OCI-LY3 (cell line): ENCODE measurements around the gene PIP5K1A.

Experiments used
- EZH2phosphoT487 ChIP-seq: fragments of 200-600 bp; shearing (Covaris generic); IDR thresholded peaks from 2 replicates; pipeline ENCODE4 v1.6.1; 2018; ENCODE audit warnings: antibody characterized with exemption, mixed run types, low read depth
- TF ChIP-seq, protein P1 (sequence below): fragments of 200-600, 300-600 bp; sonication (generic); IDR thresholded peaks from 2 replicates; pipeline ENCODE4 v1.5.1; 2014; ENCODE audit warnings: antibody characterized with exemption, low read length, low read depth

DNA sequence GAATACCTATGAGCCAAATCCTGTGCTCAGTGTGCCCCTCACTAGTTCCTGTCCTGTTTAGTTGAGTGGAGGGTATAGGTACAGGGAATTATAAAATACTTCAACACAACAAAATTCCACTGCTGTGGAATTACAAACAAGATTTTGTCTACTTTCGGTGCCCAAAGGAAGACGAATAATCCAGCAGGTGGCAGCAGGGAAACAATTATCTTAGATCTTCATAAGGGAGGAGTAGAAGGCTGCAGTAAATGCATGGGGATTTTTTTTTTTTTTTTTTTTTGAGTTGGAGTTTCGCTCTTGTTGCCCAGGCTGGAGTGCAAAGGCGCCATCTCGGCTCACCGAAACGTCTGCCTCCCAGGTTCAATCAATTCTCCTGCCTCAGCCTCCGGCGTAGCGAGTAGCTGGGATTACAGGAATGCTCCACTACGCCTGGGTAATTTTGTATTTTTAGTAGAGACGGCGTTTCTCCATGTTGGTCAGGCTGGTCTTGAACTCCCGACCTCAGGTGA lies 2.0 kb upstream of the PIP5K1A start:
- TF ChIP-seq, protein P1, sequence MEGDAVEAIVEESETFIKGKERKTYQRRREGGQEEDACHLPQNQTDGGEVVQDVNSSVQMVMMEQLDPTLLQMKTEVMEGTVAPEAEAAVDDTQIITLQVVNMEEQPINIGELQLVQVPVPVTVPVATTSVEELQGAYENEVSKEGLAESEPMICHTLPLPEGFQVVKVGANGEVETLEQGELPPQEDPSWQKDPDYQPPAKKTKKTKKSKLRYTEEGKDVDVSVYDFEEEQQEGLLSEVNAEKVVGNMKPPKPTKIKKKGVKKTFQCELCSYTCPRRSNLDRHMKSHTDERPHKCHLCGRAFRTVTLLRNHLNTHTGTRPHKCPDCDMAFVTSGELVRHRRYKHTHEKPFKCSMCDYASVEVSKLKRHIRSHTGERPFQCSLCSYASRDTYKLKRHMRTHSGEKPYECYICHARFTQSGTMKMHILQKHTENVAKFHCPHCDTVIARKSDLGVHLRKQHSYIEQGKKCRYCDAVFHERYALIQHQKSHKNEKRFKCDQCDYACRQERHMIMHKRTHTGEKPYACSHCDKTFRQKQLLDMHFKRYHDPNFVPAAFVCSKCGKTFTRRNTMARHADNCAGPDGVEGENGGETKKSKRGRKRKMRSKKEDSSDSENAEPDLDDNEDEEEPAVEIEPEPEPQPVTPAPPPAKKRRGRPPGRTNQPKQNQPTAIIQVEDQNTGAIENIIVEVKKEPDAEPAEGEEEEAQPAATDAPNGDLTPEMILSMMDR = peak; percentile 77
- TF ChIP-seq EZH2phosphoT487 = no peak
